SK-N-SH (cell line): Measurements from ENCODE around the gene GANC. TPM values are rescaled to one million over a fixed set of nuclear protein-coding genes. Genes with fewer than 3 reads are reported as not detected.

ENCODE experiments used
- CTCF ChIA-PET: fragments of 300-600, 350-600 bp; formaldehyde crosslinking; extraction: SDS; loops from one replicate; lab custom pipeline; 2021; lab: Yijun Ruan, JAX
- POLR2A ChIA-PET: fragments of 350-600 bp; sonication (Branson Sonifier 250); formaldehyde crosslinking; extraction: SDS; loops from one replicate; lab custom pipeline; 2020; ENCODE audit warnings: antibody characterized with exemption, inconsistent platforms; lab: Yijun Ruan, JAX
- DNase-seq: peaks from one replicate; pipeline ENCODE4 v3.0.0; 2012
- H2AFZ ChIP-seq: fragments of 200-600 bp; sonication (generic); 2 replicates; pipeline ENCODE4 v1.8.1; 2016; ENCODE audit warnings: antibody characterized with exemption, mild to moderate bottlenecking, low read depth
- H3F3A ChIP-seq: fragments of 200-600 bp; sonication (generic); replicated peaks from 2 replicates; pipeline ENCODE3; 2016; ENCODE audit warnings: antibody characterized with exemption, mild to moderate bottlenecking; ENCODE audit not compliant: insufficient read depth
- H3K27ac ChIP-seq, 2 experiments: fragments of 200-500 bp in 1 of 2; fragments of 200-600 bp in 1 of 2; sonication (Bioruptor generic) in 1 of 2; sonication (generic), shearing (Covaris generic) in 1 of 2; 2 replicates each; pipeline versions ENCODE4 v1.5.1 to v1.6.1; 2014 to 2016; ENCODE audit warnings: low read depth in 2 of 2, inconsistent platforms in 1 of 2, low read length in 1 of 2, mild to moderate bottlenecking in 1 of 2, mixed read lengths in 1 of 2
- H3K27me3 ChIP-seq: fragments of 200-600 bp; sonication (generic), shearing (Covaris generic); 2 replicates; pipeline ENCODE4 v1.6.1; 2016; ENCODE audit warnings: mixed run types; ENCODE audit not compliant: insufficient read depth
- H3K36me3 ChIP-seq, 2 experiments: fragments of 200-500 bp in 1 of 2; fragments of 200-600 bp in 1 of 2; sonication (Bioruptor generic) in 1 of 2; sonication (generic) in 1 of 2; replicated peaks in 1 of 2; 2 replicates each; pipeline versions ENCODE3 to v1.5.1; 2014 to 2016; ENCODE audit warnings: low read length in 1 of 2, mild to moderate bottlenecking in 1 of 2; ENCODE audit not compliant: insufficient read depth in 2 of 2, control insufficient read depth in 1 of 2
- H3K4me1 ChIP-seq, 2 experiments: fragments of 200-500 bp in 1 of 2; fragments of 200-600 bp in 1 of 2; sonication (Bioruptor generic) in 1 of 2; sonication (generic), shearing (Covaris generic) in 1 of 2; 2 replicates each; pipeline versions ENCODE4 v1.5.1 to v1.6.1; 2014 to 2016; ENCODE audit warnings: low read depth in 1 of 2, low read length in 1 of 2, mixed run types in 1 of 2; ENCODE audit not compliant: insufficient read depth in 2 of 2, control insufficient read depth in 1 of 2
- H3K4me2 ChIP-seq: fragments of 200-600 bp; sonication (generic), shearing (Covaris generic); 2 replicates; pipeline ENCODE4 v1.6.1; 2017; ENCODE audit warnings: mixed run types
- H3K4me3 ChIP-seq, 2 experiments: fragments of 200-500 bp in 1 of 2; fragments of 200-600 bp in 1 of 2; sonication (Bioruptor generic) in 1 of 2; sonication (generic), shearing (Covaris generic) in 1 of 2; 2 replicates each; pipeline versions ENCODE4 v1.5.1 to v1.8.1; 2014 to 2016; ENCODE audit warnings: low read depth in 2 of 2, inconsistent platforms in 1 of 2, low read length in 1 of 2, mild to moderate bottlenecking in 1 of 2, mixed read lengths in 1 of 2, moderate library complexity in 1 of 2
- H3K79me2 ChIP-seq: fragments of 200-600 bp; sonication (generic); 2 replicates; pipeline ENCODE4 v1.8.1; 2017; ENCODE audit warnings: mild to moderate bottlenecking; ENCODE audit not compliant: insufficient read depth
- H3K9ac ChIP-seq: fragments of 200-600 bp; sonication (generic); 2 replicates; pipeline ENCODE4 v1.6.1; 2017; ENCODE audit warnings: mixed run types
- H3K9me2 ChIP-seq: fragments of 200-600 bp; sonication (generic); 2 replicates; pipeline ENCODE4 v1.6.1; 2017; ENCODE audit warnings: mixed run types
- H3K9me3 ChIP-seq: fragments of 200-600 bp; sonication (generic); 2 replicates; pipeline ENCODE4 v1.6.1; 2017; ENCODE audit warnings: mixed run types, mild to moderate bottlenecking, moderate library complexity
- H4K20me1 ChIP-seq: fragments of 200-600 bp; sonication (generic); 2 replicates; pipeline ENCODE4 v1.6.1; 2017; ENCODE audit warnings: mild to moderate bottlenecking, mixed run types; ENCODE audit not compliant: insufficient read depth
- FOSL2 ChIP-seq: IDR thresholded peaks from 2 replicates; pipeline ENCODE4 v1.4.0; 2012; ENCODE audit warnings: low read depth, mild to moderate bottlenecking, moderate library complexity, borderline replicate concordance
- FOXJ3 ChIP-seq: sonication (generic); formaldehyde crosslinking; IDR thresholded peaks from 2 replicates; pipeline ENCODE4 v1.5.1; 2020; ENCODE audit warnings: mild to moderate bottlenecking, missing genetic modification reagents
- FOXM1 ChIP-seq: IDR thresholded peaks from 2 replicates; pipeline ENCODE4 v1.4.0; 2012; ENCODE audit warnings: low read depth, mild to moderate bottlenecking
- GABPA ChIP-seq: IDR thresholded peaks from 2 replicates; pipeline ENCODE4 v1.4.0; 2012; ENCODE audit warnings: low read depth, mild to moderate bottlenecking
- GATA2 ChIP-seq: sonication (generic); formaldehyde crosslinking; IDR thresholded peaks from 2 replicates; pipeline ENCODE4 v1.5.0; 2020; ENCODE audit warnings: mild to moderate bottlenecking, missing genetic modification reagents
- JUND ChIP-seq: IDR thresholded peaks from 2 replicates; pipeline ENCODE4 v1.4.0; 2012
- MXI1 ChIP-seq: IDR thresholded peaks from 2 replicates; pipeline ENCODE4 v1.6.1; 2012; ENCODE audit warnings: mild to moderate bottlenecking, low read depth, low read length, improper control_type of control experiment
- NFIC ChIP-seq: IDR thresholded peaks from 2 replicates; pipeline ENCODE4 v1.4.0; 2012; ENCODE audit warnings: borderline replicate concordance
- RCOR1 ChIP-seq: fragments of 150-350 bp; IDR thresholded peaks from 2 replicates; pipeline ENCODE4 v1.6.1; 2017; ENCODE audit warnings: antibody characterized with exemption, low read length
- RFX5 ChIP-seq: IDR thresholded peaks from 2 replicates; pipeline ENCODE4 v1.6.1; 2012; ENCODE audit warnings: mild to moderate bottlenecking, improper control_type of control experiment, low read length
- RXRA ChIP-seq: IDR thresholded peaks from 2 replicates; pipeline ENCODE4 v1.4.0; 2012; ENCODE audit warnings: low read depth, mild to moderate bottlenecking, borderline replicate concordance
- SIN3A ChIP-seq: IDR thresholded peaks from 2 replicates; pipeline ENCODE4 v1.6.1; 2012; ENCODE audit warnings: low read depth, mild to moderate bottlenecking, low read length, moderate library complexity, borderline replicate concordance
- SMC3 ChIP-seq: IDR thresholded peaks from 2 replicates; pipeline ENCODE4 v1.6.1; 2012; ENCODE audit warnings: low read depth, low read length, improper control_type of control experiment
- TAF1 ChIP-seq: IDR thresholded peaks from 2 replicates; pipeline ENCODE4 v1.6.1; 2012; ENCODE audit warnings: low read depth, mild to moderate bottlenecking, low read length, moderate library complexity, borderline replicate concordance
- TCF12 ChIP-seq: IDR thresholded peaks from 2 replicates; pipeline ENCODE4 v1.4.0; 2012
- YY1 ChIP-seq: IDR thresholded peaks from 2 replicates; pipeline ENCODE4 v1.4.0; 2012; ENCODE audit warnings: low read depth, mild to moderate bottlenecking
- WGBS: methylation state at CpG from one replicate; pipeline ENCODE4 v1.1.6; 2017; ENCODE audit warnings: low lambda C conversion rate; 5-methylcytosine and 5-hydroxymethylcytosine counted together
- polyA plus RNA-seq, 3 experiments: library from polyadenylated mRNA; depleted of rRNA; stranded (reverse); fragments of >200 nt; gene quantifications; 2 replicates each; pipeline ENCODE4 v1.2.3, GENCODE V29; 2012
- TF ChIP-seq, protein P1 (sequence below): fragments of 150-350 bp; IDR thresholded peaks from 2 replicates; pipeline ENCODE4 v1.6.1; 2017; ENCODE audit warnings: antibody characterized with exemption, low read length, low read depth, borderline replicate concordance
- TF ChIP-seq, protein P2 (sequence below): IDR thresholded peaks from 2 replicates; pipeline ENCODE4 v1.4.0; 2012; ENCODE audit warnings: low read depth
- TF ChIP-seq, protein P3 (sequence below): IDR thresholded peaks from 2 replicates; pipeline ENCODE4 v1.4.0; 2012; ENCODE audit warnings: low read depth, borderline replicate concordance
- TF ChIP-seq, protein P4 (sequence below): IDR thresholded peaks from 2 replicates; pipeline ENCODE4 v1.4.0; 2012; ENCODE audit warnings: low read depth, borderline replicate concordance
- TF ChIP-seq, protein P5 (sequence below): IDR thresholded peaks from 2 replicates; pipeline ENCODE4 v1.6.1; 2012; ENCODE audit warnings: mild to moderate bottlenecking, low read depth, low read length, moderate library complexity

GANC gene
- polyA plus RNA-seq, 1 of the 3 experiments (the other 2 are of a cell fraction), result 6.8 TPM

DNA sequence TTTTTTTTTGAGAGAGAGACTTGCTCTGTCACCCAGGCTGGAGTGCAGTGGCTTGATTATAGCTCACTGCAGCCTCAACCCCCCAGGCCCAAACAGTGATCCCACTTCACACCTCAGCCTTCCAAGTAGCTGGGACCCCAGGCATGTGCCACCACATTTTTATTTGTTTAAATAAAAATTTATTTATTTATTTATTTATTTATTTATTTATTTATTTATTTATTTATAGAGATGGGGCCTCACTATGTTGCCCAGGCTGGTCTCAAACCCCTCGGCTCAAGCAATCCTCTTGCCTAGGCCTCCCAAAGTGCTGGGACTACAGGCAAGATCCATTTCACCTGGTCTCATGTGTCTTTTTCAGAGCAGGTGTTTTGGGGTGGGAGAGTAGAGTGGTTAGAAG is 101.8 kb downstream of the GANC start:
- H3K9me3 ChIP-seq, result no peaks in the 10 kb centered on the region
- no peak overlapping the region for H3K27ac ChIP-seq
- no peaks in the 10 kb centered on the region for H3K27me3 ChIP-seq
- no peak for DNase-seq
- H3K9ac ChIP-seq, result no peak overlapping the region
- H3K4me2 ChIP-seq, result no peak overlapping the region
- no peak overlapping the region for H2AFZ ChIP-seq
- H3K4me3 ChIP-seq, result no peak overlapping the region
- H3K4me1 ChIP-seq, result no peaks in the 10 kb centered on the region
- H3K79me2 ChIP-seq, result no peaks in the 10 kb centered on the region
- no peaks in the 10 kb centered on the region for H3K36me3 ChIP-seq
- ChIA-PET CTCF (interaction anchor here (1.8 kb wide), 1 partner anchor 10 kb away, joined by 5 read pairs; no protein-coding TSS in a partner anchor), POLR2A (no interaction called here)
- TF ChIP-seq GABPA (no peak), RCOR1 (no peak), SMC3 (no peak), FOXM1 (no peak), SIN3A (no peak), NFIC (no peak), TCF12 (no peak), RFX5 (no peak)
- TF ChIP-seq, protein P1, sequence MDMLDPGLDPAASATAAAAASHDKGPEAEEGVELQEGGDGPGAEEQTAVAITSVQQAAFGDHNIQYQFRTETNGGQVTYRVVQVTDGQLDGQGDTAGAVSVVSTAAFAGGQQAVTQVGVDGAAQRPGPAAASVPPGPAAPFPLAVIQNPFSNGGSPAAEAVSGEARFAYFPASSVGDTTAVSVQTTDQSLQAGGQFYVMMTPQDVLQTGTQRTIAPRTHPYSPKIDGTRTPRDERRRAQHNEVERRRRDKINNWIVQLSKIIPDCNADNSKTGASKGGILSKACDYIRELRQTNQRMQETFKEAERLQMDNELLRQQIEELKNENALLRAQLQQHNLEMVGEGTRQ, result no peak
- TF ChIP-seq, protein P2, sequence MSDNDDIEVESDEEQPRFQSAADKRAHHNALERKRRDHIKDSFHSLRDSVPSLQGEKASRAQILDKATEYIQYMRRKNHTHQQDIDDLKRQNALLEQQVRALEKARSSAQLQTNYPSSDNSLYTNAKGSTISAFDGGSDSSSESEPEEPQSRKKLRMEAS, result no peak
- no peaks in the 10 kb centered on the region for H4K20me1 ChIP-seq
- no peaks in the 10 kb centered on the region for H3F3A ChIP-seq
- 36% methylated on average over 1 of the region's 1 CpG for WGBS
- H3K9me2 ChIP-seq, result no peaks in the 10 kb centered on the region

DNA sequence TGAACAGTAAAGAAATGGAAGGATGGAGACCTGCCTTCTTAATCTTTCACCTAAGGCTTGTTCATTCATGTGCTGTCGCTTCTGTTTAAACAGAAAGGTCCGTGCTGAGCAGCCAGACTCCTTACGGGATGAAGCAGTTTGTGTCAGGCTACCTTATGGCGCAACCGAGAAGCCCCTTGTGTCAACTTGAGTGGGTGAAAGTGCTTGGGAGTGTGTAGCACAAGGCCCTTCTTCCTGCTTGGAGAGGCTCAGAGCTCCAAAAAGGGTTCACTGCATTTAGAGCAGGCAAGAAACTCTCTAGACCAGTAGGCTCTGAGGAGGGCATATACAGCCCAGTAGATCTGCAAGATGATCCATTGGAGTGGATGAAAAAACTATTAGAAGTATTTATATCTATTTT is 102.3 kb downstream of the GANC start:
- Histone ChIP-seq H3K4me1 (no peaks in the 10 kb centered on the region), H3F3A (no peaks in the 10 kb centered on the region), H3K9me3 (no peaks in the 10 kb centered on the region), H3K4me3 (no peak overlapping the region), H3K9ac (no peak overlapping the region), H3K9me2 (no peaks in the 10 kb centered on the region), H3K36me3 (no peaks in the 10 kb centered on the region), H4K20me1 (no peaks in the 10 kb centered on the region), H3K4me2 (no peak overlapping the region), H3K79me2 (no peaks in the 10 kb centered on the region), H2AFZ (no peak overlapping the region), H3K27ac (no peak overlapping the region), H3K27me3 (no peaks in the 10 kb centered on the region)
- WGBS, result 90% methylated on average over 5 of the region's 5 CpGs
- ChIA-PET POLR2A (no interaction called here), CTCF (no interaction called here)
- DNase-seq, result no peak
- TF ChIP-seq, protein P3, sequence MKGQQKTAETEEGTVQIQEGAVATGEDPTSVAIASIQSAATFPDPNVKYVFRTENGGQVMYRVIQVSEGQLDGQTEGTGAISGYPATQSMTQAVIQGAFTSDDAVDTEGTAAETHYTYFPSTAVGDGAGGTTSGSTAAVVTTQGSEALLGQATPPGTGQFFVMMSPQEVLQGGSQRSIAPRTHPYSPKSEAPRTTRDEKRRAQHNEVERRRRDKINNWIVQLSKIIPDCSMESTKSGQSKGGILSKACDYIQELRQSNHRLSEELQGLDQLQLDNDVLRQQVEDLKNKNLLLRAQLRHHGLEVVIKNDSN, result no peak
- TF ChIP-seq FOSL2 (no peak), JUND (no peak), FOXJ3 (CRISPR knock-in tag) (no peak), TAF1 (no peak), SIN3A (no peak), TCF12 (no peak), GATA2 (CRISPR knock-in tag) (no peak), FOXM1 (no peak), YY1 (no peak), RXRA (no peak), MXI1 (no peak)
- TF ChIP-seq, protein P4, sequence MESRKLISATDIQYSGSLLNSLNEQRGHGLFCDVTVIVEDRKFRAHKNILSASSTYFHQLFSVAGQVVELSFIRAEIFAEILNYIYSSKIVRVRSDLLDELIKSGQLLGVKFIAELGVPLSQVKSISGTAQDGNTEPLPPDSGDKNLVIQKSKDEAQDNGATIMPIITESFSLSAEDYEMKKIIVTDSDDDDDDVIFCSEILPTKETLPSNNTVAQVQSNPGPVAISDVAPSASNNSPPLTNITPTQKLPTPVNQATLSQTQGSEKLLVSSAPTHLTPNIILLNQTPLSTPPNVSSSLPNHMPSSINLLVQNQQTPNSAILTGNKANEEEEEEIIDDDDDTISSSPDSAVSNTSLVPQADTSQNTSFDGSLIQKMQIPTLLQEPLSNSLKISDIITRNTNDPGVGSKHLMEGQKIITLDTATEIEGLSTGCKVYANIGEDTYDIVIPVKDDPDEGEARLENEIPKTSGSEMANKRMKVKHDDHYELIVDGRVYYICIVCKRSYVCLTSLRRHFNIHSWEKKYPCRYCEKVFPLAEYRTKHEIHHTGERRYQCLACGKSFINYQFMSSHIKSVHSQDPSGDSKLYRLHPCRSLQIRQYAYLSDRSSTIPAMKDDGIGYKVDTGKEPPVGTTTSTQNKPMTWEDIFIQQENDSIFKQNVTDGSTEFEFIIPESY, result no peak
- TF ChIP-seq, protein P1, result no peak
- TF ChIP-seq, protein P5, sequence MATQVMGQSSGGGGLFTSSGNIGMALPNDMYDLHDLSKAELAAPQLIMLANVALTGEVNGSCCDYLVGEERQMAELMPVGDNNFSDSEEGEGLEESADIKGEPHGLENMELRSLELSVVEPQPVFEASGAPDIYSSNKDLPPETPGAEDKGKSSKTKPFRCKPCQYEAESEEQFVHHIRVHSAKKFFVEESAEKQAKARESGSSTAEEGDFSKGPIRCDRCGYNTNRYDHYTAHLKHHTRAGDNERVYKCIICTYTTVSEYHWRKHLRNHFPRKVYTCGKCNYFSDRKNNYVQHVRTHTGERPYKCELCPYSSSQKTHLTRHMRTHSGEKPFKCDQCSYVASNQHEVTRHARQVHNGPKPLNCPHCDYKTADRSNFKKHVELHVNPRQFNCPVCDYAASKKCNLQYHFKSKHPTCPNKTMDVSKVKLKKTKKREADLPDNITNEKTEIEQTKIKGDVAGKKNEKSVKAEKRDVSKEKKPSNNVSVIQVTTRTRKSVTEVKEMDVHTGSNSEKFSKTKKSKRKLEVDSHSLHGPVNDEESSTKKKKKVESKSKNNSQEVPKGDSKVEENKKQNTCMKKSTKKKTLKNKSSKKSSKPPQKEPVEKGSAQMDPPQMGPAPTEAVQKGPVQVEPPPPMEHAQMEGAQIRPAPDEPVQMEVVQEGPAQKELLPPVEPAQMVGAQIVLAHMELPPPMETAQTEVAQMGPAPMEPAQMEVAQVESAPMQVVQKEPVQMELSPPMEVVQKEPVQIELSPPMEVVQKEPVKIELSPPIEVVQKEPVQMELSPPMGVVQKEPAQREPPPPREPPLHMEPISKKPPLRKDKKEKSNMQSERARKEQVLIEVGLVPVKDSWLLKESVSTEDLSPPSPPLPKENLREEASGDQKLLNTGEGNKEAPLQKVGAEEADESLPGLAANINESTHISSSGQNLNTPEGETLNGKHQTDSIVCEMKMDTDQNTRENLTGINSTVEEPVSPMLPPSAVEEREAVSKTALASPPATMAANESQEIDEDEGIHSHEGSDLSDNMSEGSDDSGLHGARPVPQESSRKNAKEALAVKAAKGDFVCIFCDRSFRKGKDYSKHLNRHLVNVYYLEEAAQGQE, result no peak
